ENCODE data around the gene CNN2.

DNA sequence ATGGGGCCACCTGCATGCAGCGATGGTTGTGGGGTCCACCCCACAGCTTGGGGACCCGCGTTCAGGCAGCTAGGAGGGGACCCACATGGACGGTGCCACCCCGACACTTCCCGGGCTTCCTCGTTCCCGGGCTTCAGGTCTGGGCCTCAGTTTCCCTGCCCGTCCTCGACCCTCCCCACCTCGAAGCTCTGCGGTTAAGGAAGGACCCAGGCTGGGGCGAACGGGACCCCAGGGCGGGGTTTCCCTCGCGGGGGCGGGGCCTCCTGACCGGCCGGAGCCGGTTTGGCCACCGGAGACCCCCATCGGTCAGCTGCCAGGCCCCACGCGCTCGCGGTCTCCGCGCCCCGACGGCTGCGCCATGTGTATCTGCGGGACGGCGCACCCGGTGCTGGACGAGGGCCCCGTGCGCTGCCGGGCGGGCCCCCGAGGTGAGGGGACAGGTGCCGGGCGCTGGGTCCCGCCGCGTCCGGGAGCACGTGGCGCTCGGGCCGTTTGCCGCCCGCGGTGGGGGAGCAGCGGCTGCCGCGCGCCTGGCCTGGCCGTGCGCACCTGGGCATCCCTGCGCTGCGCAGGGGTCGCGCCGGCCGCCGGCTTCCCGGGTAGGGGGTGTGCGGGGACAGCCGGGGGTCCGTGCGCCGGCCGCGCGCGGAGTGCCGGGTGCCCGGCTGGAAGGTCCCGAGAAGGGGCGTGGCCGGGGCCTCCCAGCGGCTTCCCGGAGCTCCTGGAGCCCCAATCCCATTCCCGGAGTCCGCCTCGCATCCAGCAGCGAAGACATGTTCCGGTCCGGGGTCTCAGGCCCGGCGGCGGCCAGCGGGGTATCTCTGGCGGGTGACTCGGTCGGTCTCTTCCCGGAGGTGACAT, 44.8 kb downstream of the CNN2 start:
- TF ChIP-seq POLR2A (IDR thresholded peaks at IDR 0.05; ENCODE audit: low read length): no peak
- TF ChIP-seq GATA1 (IDR thresholded peaks at IDR 0.05; ENCODE audit: low read depth, low read length): no peak
